Astrocyte (in vitro differentiated cells and primary cell): ENCODE data around the gene HBG2. TPM values are rescaled to one million over a fixed set of nuclear protein-coding genes. Genes with fewer than 3 reads are reported as not detected.
A peak's percentile ranks its signal among the peaks of the same experiment; 100 is the strongest.

Source experiments
- DNase-seq: peaks from one replicate; pipeline ENCODE4 v3.0.0-alpha.2; 2010; ENCODE audit warnings: low read depth
- FAIRE-seq: peaks from 2 replicates; lab custom pipeline; 2011; peaks lifted over from hg19 to GRCh38; lab: Jason Lieb, UNC
- H2AFZ ChIP-seq: 2 replicates; pipeline ENCODE4 v1.6.0; 2012; ENCODE audit warnings: low read depth, low read length, inconsistent platforms
- H3K27ac ChIP-seq: 2 replicates; pipeline ENCODE4 v1.5.1; 2011; ENCODE audit warnings: low read depth, low read length, inconsistent platforms
- H3K27me3 ChIP-seq: 2 replicates; pipeline ENCODE4 v1.6.0; 2011; ENCODE audit warnings: low read length, inconsistent platforms; ENCODE audit not compliant: insufficient read depth
- H3K36me3 ChIP-seq: 2 replicates; pipeline ENCODE4 v1.5.1; 2011; ENCODE audit warnings: low read length, inconsistent platforms; ENCODE audit not compliant: insufficient read depth
- H3K4me1 ChIP-seq: 2 replicates; pipeline ENCODE4 v1.5.1; 2011; ENCODE audit warnings: low read length, inconsistent platforms; ENCODE audit not compliant: insufficient read depth
- H3K4me2 ChIP-seq: 2 replicates; pipeline ENCODE4 v1.6.0; 2012; ENCODE audit warnings: low read length, inconsistent platforms
- H3K4me3 ChIP-seq: 2 replicates; pipeline ENCODE4 v1.5.1; 2011; ENCODE audit warnings: low read depth, mild to moderate bottlenecking, low read length, inconsistent platforms; ENCODE audit not compliant: insufficient read depth
- H3K79me2 ChIP-seq: 2 replicates; pipeline ENCODE4 v1.6.0; 2012; ENCODE audit warnings: mild to moderate bottlenecking, low read length, inconsistent platforms; ENCODE audit not compliant: insufficient read depth
- H3K9ac ChIP-seq: 2 replicates; pipeline ENCODE4 v1.6.0; 2012; ENCODE audit warnings: mild to moderate bottlenecking, low read length, inconsistent platforms
- H3K9me3 ChIP-seq: 2 replicates; pipeline ENCODE4 v1.5.1; 2012; ENCODE audit warnings: low read depth, mild to moderate bottlenecking, low read length, inconsistent platforms; ENCODE audit not compliant: insufficient read depth
- H4K20me1 ChIP-seq: 2 replicates; pipeline ENCODE4 v1.6.0; 2012; ENCODE audit warnings: low read length, inconsistent platforms; ENCODE audit not compliant: insufficient read depth
- H3K27ac Mint-ChIP-seq: one replicate; pipeline ENCODE4 v1.8.0; 2021; ENCODE audit warnings: mild to moderate bottlenecking, mixed read lengths; ENCODE audit not compliant: unreplicated experiment
- H3K27me3 Mint-ChIP-seq: one replicate; pipeline ENCODE4 v1.8.0; 2021; ENCODE audit warnings: low read depth, mixed read lengths; ENCODE audit not compliant: unreplicated experiment
- H3K36me3 Mint-ChIP-seq: one replicate; pipeline ENCODE4 v1.8.0; 2021; ENCODE audit warnings: low read depth, mixed read lengths; ENCODE audit not compliant: unreplicated experiment
- H3K4me1 Mint-ChIP-seq: one replicate; pipeline ENCODE4 v1.8.0; 2021; ENCODE audit warnings: low read depth, mixed read lengths; ENCODE audit not compliant: unreplicated experiment
- H3K4me3 Mint-ChIP-seq: one replicate; pipeline ENCODE4 v1.8.0; 2021; ENCODE audit warnings: mild to moderate bottlenecking, moderate library complexity, mixed read lengths; ENCODE audit not compliant: unreplicated experiment
- H3K9me3 Mint-ChIP-seq: one replicate; pipeline ENCODE4 v1.8.0; 2021; ENCODE audit warnings: mild to moderate bottlenecking, mixed read lengths; ENCODE audit not compliant: unreplicated experiment
- CTCF ChIP-seq: IDR thresholded peaks from 2 replicates; pipeline ENCODE4 v1.5.1; 2011; ENCODE audit warnings: low read depth, mild to moderate bottlenecking, inconsistent platforms, low read length, moderate library complexity; ENCODE audit not compliant: insufficient read depth
- EZH2 ChIP-seq: IDR thresholded peaks from 2 replicates; pipeline ENCODE4 v1.6.1; 2012; ENCODE audit warnings: mild to moderate bottlenecking, low read length, inconsistent platforms; ENCODE audit not compliant: insufficient read depth
- total RNA-seq: library from RNA; stranded (reverse); gene quantifications from 2 replicates; pipeline ENCODE4 v1.2.1, GENCODE V29; 2021

The HBG2 gene
- total RNA-seq, 1 donor from 2014 or later, result not detected

GRCh38 chr11:5275369-5276110 is 21.0 kb upstream of the HBG2 start:
- Histone ChIP-seq H2AFZ (no peak overlapping the region), H3K27ac (no peak overlapping the region), H3K4me3 (no peak overlapping the region), H3K36me3 (no peaks in the 10 kb centered on the region), H3K27me3 (no peaks in the 10 kb centered on the region), H4K20me1 (no peaks in the 10 kb centered on the region), H3K4me2 (no peak overlapping the region), H3K4me1 (peaks cover 3% of the 10 kb centered on the region), H3K9ac (no peak overlapping the region), H3K79me2 (no peaks in the 10 kb centered on the region), H3K9me3 (no peaks in the 10 kb centered on the region)
- FAIRE-seq (no peak), DNase-seq (no peak)
- H3K36me3 Mint-ChIP-seq, result no peaks in the 10 kb centered on the region
- H3K27ac Mint-ChIP-seq, result no peak overlapping the region
- TF ChIP-seq EZH2 (no peak), CTCF (no peak)
- H3K4me1 Mint-ChIP-seq, result peaks cover 19% of the 10 kb centered on the region
- no peaks in the 10 kb centered on the region for H3K27me3 Mint-ChIP-seq
- H3K4me3 Mint-ChIP-seq, result no peak overlapping the region
- H3K9me3 Mint-ChIP-seq, result no peaks in the 10 kb centered on the region

- Mint-ChIP-seq H3K27me3 (no peaks in the 10 kb centered on the region), H3K36me3 (no peaks in the 10 kb centered on the region), H3K4me1 (peaks cover 11% of the 10 kb centered on the region), H3K4me3 (no peak overlapping the region), H3K9me3 (no peaks in the 10 kb centered on the region), H3K27ac (no peak overlapping the region)
- TF ChIP-seq EZH2, result no peak
- TF ChIP-seq CTCF, result no peak
- Histone ChIP-seq H3K9ac (no peak overlapping the region), H3K36me3 (no peaks in the 10 kb centered on the region), H3K4me1 (peaks cover 3% of the 10 kb centered on the region), H3K4me3 (no peak overlapping the region), H3K27me3 (no peaks in the 10 kb centered on the region), H4K20me1 (no peaks in the 10 kb centered on the region), H2AFZ (peak overlapping the region; percentile 30), H3K79me2 (no peaks in the 10 kb centered on the region), H3K4me2 (no peak overlapping the region), H3K9me3 (no peaks in the 10 kb centered on the region), H3K27ac (peak overlapping the region; percentile 7)
- no peak for FAIRE-seq
- no peak for DNase-seq
Measured at GRCh38 chr11:5274395-5274794, 19.8 kb upstream of the HBG2 start.

GRCh38 chr11:5272395-5273017 is 17.9 kb upstream of the HBG2 start:
- Mint-ChIP-seq H3K27me3 (no peaks in the 10 kb centered on the region), H3K4me1 (peaks cover 7% of the 10 kb centered on the region), H3K27ac (no peak overlapping the region), H3K36me3 (no peaks in the 10 kb centered on the region), H3K4me3 (no peak overlapping the region), H3K9me3 (no peaks in the 10 kb centered on the region)
- Histone ChIP-seq H3K4me1 (no peaks in the 10 kb centered on the region), H3K79me2 (no peaks in the 10 kb centered on the region), H4K20me1 (no peaks in the 10 kb centered on the region), H3K9me3 (no peaks in the 10 kb centered on the region), H3K4me2 (no peak overlapping the region), H3K4me3 (no peak overlapping the region), H3K9ac (no peak overlapping the region), H3K36me3 (no peaks in the 10 kb centered on the region), H3K27me3 (no peaks in the 10 kb centered on the region), H3K27ac (no peak overlapping the region), H2AFZ (no peak overlapping the region)
- DNase-seq (no peak), FAIRE-seq (no peak)
- TF ChIP-seq EZH2 (no peak), CTCF (no peak)
